GM12878 (cell line): ENCODE measurements around the gene LPCAT3. TPM values are rescaled to one million over a fixed set of nuclear protein-coding genes. Genes with fewer than 3 reads are reported as not detected.

Experiments
- ATF7 ChIP-seq: fragments of 450-650 bp; IDR thresholded peaks from 2 replicates; pipeline ENCODE4 v1.6.1; 2016; ENCODE audit warnings: low read depth, mild to moderate bottlenecking
- CHD2 ChIP-seq: IDR thresholded peaks from 2 replicates; pipeline ENCODE4 v1.6.1; 2011; ENCODE audit warnings: low read depth, low read length, improper control_type of control experiment, borderline replicate concordance
- HDAC6 ChIP-seq: fragments of 200-600 bp; sonication (generic); IDR thresholded peaks from one replicate; pipeline ENCODE4 v1.8.0; 2017; ENCODE audit warnings: antibody characterized with exemption; ENCODE audit not compliant: unreplicated experiment
- IKZF2 ChIP-seq, 2 experiments: fragments of 450-650 bp; IDR thresholded peaks; 2 replicates each; pipeline ENCODE4 v1.6.1; 2017; ENCODE audit warnings: mild to moderate bottlenecking in 2 of 2, moderate library complexity in 2 of 2
- MYC ChIP-seq: IDR thresholded peaks from 2 replicates; pipeline ENCODE4 v1.6.1; 2011; ENCODE audit warnings: mild to moderate bottlenecking, low read length, moderate library complexity, inconsistent platforms; ENCODE audit not compliant: insufficient read depth, insufficient replicate concordance, insufficient read length, severe bottlenecking
- SREBF2 ChIP-seq: IDR thresholded peaks from 2 replicates; pipeline ENCODE4 v1.6.1; 2012; ENCODE audit warnings: mild to moderate bottlenecking, low read length
- SRF ChIP-seq, 2 experiments: IDR thresholded peaks; 2 replicates each; pipeline ENCODE4 v1.6.1; 2011; ENCODE audit warnings: low read depth in 2 of 2, low read length in 2 of 2, mild to moderate bottlenecking in 1 of 2, moderate library complexity in 1 of 2
- ZNF207 ChIP-seq: fragments of 450-650 bp; IDR thresholded peaks from 2 replicates; pipeline ENCODE4 v1.6.1; 2014; ENCODE audit warnings: antibody characterized with exemption, mild to moderate bottlenecking, borderline replicate concordance
- ZNF274 ChIP-seq: IDR thresholded peaks from one replicate; pipeline ENCODE4 v1.8.0; 2011; ENCODE audit not compliant: insufficient read length, insufficient read depth
- polyA plus RNA-seq, 11 experiments: library from polyadenylated mRNA; depleted of rRNA in 4 of 11; unstranded in 6 of 11; stranded (reverse) in 5 of 11; fragments of >200 nt; fragmentation: Nextera tagmentation in 4 of 11; fragmentation: Illumina TruSeq in 1 of 11; extraction: Ambion mirVana in 4 of 11; extraction: Trizol in 1 of 11; gene quantifications; 1 replicate in 1 of 11; 2 replicates in 10 of 11; pipeline versions ENCODE4 v1.2.1 to v1.2.3, GENCODE V29; 2011 to 2016; ENCODE audit warnings: inconsistent platforms in 2 of 11, missing spikeins in 2 of 11, low read depth in 1 of 11
- total RNA-seq, 4 experiments: library from RNA; depleted of rRNA in 3 of 4; stranded (reverse); fragments of >200 nt in 3 of 4; fragmentation: Illumina TruSeq in 1 of 4; extraction: Trizol in 1 of 4; gene quantifications; 2 replicates each; pipeline versions ENCODE4 v1.2.1 to v1.2.3, GENCODE V29; 2013 to 2021
- TF ChIP-seq, protein P1 (sequence below): fragments of 450-650 bp; IDR thresholded peaks from 2 replicates; pipeline ENCODE4 v1.6.1; 2017; ENCODE audit warnings: mild to moderate bottlenecking, moderate library complexity
- TF ChIP-seq, protein P2 (sequence below): fragments of 450-650 bp; IDR thresholded peaks from 2 replicates; pipeline ENCODE4 v1.6.1; 2016; ENCODE audit warnings: mild to moderate bottlenecking
- TF ChIP-seq, protein P3 (sequence below): IDR thresholded peaks from 2 replicates; pipeline ENCODE4 v1.6.1; 2012; ENCODE audit warnings: improper control_type of control experiment, low read depth, low read length; ENCODE audit not compliant: insufficient replicate concordance

The LPCAT3 gene
- total and polyA plus RNA-seq, 10 of the 15 experiments (the other 5 are each of a cell fraction or from before 2014, with no cell fraction given), result 2.6 to 48.3 (median 23.0) TPM

DNA sequence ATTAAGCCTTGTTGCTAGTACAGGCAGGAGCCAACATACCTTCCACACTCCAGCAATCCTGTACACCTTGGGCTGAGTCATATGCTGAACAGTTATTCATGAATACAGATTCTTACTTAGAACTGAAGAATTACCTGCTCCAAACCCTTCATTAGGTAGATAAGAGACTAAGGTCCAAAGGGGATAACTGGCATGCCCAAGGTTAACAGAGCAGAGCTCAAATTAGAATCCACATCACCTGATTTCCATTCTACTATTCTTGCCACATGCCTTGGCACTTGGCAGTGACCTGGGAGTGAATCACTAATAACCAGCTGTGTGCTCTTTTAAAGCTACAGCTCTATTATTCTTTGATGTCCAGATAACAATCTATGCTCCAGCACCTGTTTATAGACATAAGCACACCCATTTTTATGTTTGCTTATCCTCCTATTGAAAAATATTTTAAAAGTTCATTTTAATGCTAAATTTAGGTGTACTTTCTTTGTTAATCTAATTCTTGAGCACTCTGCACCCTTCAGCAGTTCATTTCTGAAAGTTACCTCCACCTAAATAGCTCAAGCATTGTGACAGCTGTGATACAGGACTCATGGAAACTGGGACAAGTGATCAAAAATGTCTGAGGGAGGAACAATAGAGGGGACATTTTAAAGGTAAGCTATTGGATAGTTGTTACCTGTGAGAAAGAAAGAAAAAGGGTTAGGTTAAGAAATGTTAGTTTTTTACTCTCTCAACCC, 19.4 kb downstream of the LPCAT3 start (continued):
- TF ChIP-seq, protein P1, sequence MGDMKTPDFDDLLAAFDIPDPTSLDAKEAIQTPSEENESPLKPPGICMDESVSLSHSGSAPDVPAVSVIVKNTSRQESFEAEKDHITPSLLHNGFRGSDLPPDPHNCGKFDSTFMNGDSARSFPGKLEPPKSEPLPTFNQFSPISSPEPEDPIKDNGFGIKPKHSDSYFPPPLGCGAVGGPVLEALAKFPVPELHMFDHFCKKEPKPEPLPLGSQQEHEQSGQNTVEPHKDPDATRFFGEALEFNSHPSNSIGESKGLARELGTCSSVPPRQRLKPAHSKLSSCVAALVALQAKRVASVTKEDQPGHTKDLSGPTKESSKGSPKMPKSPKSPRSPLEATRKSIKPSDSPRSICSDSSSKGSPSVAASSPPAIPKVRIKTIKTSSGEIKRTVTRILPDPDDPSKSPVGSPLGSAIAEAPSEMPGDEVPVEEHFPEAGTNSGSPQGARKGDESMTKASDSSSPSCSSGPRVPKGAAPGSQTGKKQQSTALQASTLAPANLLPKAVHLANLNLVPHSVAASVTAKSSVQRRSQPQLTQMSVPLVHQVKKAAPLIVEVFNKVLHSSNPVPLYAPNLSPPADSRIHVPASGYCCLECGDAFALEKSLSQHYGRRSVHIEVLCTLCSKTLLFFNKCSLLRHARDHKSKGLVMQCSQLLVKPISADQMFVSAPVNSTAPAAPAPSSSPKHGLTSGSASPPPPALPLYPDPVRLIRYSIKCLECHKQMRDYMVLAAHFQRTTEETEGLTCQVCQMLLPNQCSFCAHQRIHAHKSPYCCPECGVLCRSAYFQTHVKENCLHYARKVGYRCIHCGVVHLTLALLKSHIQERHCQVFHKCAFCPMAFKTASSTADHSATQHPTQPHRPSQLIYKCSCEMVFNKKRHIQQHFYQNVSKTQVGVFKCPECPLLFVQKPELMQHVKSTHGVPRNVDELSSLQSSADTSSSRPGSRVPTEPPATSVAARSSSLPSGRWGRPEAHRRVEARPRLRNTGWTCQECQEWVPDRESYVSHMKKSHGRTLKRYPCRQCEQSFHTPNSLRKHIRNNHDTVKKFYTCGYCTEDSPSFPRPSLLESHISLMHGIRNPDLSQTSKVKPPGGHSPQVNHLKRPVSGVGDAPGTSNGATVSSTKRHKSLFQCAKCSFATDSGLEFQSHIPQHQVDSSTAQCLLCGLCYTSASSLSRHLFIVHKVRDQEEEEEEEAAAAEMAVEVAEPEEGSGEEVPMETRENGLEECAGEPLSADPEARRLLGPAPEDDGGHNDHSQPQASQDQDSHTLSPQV, result no peak
- no peak for TF ChIP-seq MYC
- TF ChIP-seq, protein P2, sequence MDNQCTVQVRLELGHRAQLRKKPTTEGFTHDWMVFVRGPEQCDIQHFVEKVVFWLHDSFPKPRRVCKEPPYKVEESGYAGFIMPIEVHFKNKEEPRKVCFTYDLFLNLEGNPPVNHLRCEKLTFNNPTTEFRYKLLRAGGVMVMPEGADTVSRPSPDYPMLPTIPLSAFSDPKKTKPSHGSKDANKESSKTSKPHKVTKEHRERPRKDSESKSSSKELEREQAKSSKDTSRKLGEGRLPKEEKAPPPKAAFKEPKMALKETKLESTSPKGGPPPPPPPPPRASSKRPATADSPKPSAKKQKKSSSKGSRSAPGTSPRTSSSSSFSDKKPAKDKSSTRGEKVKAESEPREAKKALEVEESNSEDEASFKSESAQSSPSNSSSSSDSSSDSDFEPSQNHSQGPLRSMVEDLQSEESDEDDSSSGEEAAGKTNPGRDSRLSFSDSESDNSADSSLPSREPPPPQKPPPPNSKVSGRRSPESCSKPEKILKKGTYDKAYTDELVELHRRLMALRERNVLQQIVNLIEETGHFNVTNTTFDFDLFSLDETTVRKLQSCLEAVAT, result no peak
- TF ChIP-seq SREBF2, result no peak
- no peak for TF ChIP-seq CHD2
- no peak for TF ChIP-seq ZNF274
- TF ChIP-seq HDAC6, result no peak
- no peak for TF ChIP-seq IKZF2 (IDR thresholded peaks at IDR 0.05)
- TF ChIP-seq, protein P3, sequence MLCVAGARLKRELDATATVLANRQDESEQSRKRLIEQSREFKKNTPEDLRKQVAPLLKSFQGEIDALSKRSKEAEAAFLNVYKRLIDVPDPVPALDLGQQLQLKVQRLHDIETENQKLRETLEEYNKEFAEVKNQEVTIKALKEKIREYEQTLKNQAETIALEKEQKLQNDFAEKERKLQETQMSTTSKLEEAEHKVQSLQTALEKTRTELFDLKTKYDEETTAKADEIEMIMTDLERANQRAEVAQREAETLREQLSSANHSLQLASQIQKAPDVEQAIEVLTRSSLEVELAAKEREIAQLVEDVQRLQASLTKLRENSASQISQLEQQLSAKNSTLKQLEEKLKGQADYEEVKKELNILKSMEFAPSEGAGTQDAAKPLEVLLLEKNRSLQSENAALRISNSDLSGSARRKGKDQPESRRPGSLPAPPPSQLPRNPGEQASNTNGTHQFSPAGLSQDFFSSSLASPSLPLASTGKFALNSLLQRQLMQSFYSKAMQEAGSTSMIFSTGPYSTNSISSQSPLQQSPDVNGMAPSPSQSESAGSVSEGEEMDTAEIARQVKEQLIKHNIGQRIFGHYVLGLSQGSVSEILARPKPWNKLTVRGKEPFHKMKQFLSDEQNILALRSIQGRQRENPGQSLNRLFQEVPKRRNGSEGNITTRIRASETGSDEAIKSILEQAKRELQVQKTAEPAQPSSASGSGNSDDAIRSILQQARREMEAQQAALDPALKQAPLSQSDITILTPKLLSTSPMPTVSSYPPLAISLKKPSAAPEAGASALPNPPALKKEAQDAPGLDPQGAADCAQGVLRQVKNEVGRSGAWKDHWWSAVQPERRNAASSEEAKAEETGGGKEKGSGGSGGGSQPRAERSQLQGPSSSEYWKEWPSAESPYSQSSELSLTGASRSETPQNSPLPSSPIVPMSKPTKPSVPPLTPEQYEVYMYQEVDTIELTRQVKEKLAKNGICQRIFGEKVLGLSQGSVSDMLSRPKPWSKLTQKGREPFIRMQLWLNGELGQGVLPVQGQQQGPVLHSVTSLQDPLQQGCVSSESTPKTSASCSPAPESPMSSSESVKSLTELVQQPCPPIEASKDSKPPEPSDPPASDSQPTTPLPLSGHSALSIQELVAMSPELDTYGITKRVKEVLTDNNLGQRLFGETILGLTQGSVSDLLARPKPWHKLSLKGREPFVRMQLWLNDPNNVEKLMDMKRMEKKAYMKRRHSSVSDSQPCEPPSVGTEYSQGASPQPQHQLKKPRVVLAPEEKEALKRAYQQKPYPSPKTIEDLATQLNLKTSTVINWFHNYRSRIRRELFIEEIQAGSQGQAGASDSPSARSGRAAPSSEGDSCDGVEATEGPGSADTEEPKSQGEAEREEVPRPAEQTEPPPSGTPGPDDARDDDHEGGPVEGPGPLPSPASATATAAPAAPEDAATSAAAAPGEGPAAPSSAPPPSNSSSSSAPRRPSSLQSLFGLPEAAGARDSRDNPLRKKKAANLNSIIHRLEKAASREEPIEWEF, result no peak
- no peak for TF ChIP-seq ZNF207
- no peak for TF ChIP-seq ATF7
- TF ChIP-seq SRF (IDR thresholded peaks at IDR 0.05; ENCODE audit: low read depth in 2 of 2, low read length in 2 of 2), result no peak
